ENCODE results near the gene CGB7. TPM values are rescaled to one million over a fixed set of nuclear protein-coding genes. Genes with fewer than 3 reads are reported as not detected.

CGB7 gene
- total and polyA plus RNA-seq, 9 of the 15 experiments (the other 6 are each of a cell fraction or from before 2014, with no cell fraction given): not detected

DNA sequence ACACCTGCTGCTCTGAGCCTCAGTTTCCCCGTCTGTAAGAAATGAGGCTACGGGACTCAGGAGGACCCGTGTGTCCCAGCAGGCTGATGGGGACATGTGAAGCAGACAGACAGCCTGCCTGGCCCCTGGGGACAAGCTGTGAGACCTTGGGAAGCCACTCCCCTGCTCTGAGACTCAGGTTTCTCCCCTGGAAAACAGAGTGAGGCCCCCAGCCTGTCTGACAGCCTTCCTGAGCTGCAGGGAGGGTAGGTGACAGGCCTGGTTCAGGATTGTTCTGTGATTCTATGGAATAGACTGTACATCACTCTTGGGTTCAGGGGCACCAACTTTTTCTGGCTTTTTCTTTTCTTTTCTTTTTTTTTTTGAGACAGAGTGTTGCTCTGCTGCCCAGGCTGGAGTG, 10.0 kb upstream of the CGB7 start:
- Histone ChIP-seq H3K4me1 (replicated peaks in 1 of 2; ENCODE audit: control insufficient read depth in 2 of 2, insufficient read depth in 2 of 2, low read length in 2 of 2) (peaks cover 0 to 31% of the 10 kb centered on the region in 2 experiments; a peak in 4 of 5 replicates), H3K9me3 (replicated peaks; ENCODE audit: control insufficient read depth, insufficient read depth, low read depth, low read length) (no peaks in the 10 kb centered on the region), H3K4me2 (ENCODE audit: insufficient read depth, low read length) (no peak overlapping the region), H3K27ac (ENCODE audit: extremely low read depth, low read depth, low read length) (no peak overlapping the region), H3K79me2 (ENCODE audit: control insufficient read depth, insufficient read depth, low read length) (no peaks in the 10 kb centered on the region), H3K4me3 (no peak overlapping the region), H3K27me3 (ENCODE audit: control insufficient read depth in 2 of 2, insufficient read depth in 2 of 2, low read length in 2 of 2) (peaks cover 17 to 51% of the 10 kb centered on the region in 2 experiments; a peak in 4 of 5 replicates), H3K36me3 (ENCODE audit: control insufficient read depth, insufficient read depth, low read length) (no peaks in the 10 kb centered on the region), H3K9me1 (ENCODE audit: control insufficient read depth, insufficient read depth, low read length) (no peaks in the 10 kb centered on the region), H4K20me1 (replicated peaks; ENCODE audit: control insufficient read depth, insufficient read depth, low read length) (no peaks in the 10 kb centered on the region), H3K9ac (ENCODE audit: insufficient read depth in 1 of 2, low read depth in 2 of 2, low read length in 2 of 2) (no peak overlapping the region), H2AFZ (ENCODE audit: low read depth, low read length) (no peak overlapping the region)
- 9% methylated on average over 3 of the region's 3 CpGs for WGBS (ENCODE audit: insufficient coverage, low coverage, missing lambda C conversion rate)
- no peak for FAIRE-seq
- DNase-seq (ENCODE audit: extremely low read depth in 1 of 4, low spot score in 3 of 4): no peak
- CTCF ChIA-PET (ENCODE audit: low intra/inter-chr PET ratio): no interaction called here
- POLR2A ChIA-PET: interaction anchor here (0.5 to 1.4 kb wide), 2 partner anchors 10 to 127 kb away, joined by 3 to 5 read pairs; partner anchors contain the start of gene CGB7
- intact Hi-C loops (cut with micrococcal nuclease): no loop called here
- no TSS peak for BruUV-seq (replicated peaks)
- in situ Hi-C loops (cut with MboI): no loop called here
- no peak for ATAC-seq
- TF ChIP-seq ZNF217 (CRISPR knock-in tag; IDR thresholded peaks at IDR 0.05) (no peak), ZNF124 (CRISPR knock-in tag; IDR thresholded peaks at IDR 0.05) (no peak), ZNF436 (CRISPR knock-in tag; IDR thresholded peaks at IDR 0.05) (no peak), JUN (IDR thresholded peaks at IDR 0.05; ENCODE audit: borderline replicate concordance, low read depth, low read length) (no peak), JUN (CRISPR knock-in tag; IDR thresholded peaks at IDR 0.05; ENCODE audit: borderline replicate concordance) (no peak), XRCC4 (IDR thresholded peaks at IDR 0.05; ENCODE audit: extremely low read depth, insufficient read depth, insufficient read length) (no peak)
